GM21723 (cell line): ENCODE data around the gene SOX11.

Source experiments
- ATAC-seq: cut with Tn5 transposase; IDR thresholded peaks from one replicate; pipeline ENCODE4 v1.9.1; 2021; ENCODE audit warnings: mild to moderate bottlenecking, moderate library complexity; ENCODE audit not compliant: unreplicated experiment

Gene SOX11

GRCh38 chr2:5691221-5691984 lies 781 bp upstream of the SOX11 start:
- no peak for ATAC-seq

DNA sequence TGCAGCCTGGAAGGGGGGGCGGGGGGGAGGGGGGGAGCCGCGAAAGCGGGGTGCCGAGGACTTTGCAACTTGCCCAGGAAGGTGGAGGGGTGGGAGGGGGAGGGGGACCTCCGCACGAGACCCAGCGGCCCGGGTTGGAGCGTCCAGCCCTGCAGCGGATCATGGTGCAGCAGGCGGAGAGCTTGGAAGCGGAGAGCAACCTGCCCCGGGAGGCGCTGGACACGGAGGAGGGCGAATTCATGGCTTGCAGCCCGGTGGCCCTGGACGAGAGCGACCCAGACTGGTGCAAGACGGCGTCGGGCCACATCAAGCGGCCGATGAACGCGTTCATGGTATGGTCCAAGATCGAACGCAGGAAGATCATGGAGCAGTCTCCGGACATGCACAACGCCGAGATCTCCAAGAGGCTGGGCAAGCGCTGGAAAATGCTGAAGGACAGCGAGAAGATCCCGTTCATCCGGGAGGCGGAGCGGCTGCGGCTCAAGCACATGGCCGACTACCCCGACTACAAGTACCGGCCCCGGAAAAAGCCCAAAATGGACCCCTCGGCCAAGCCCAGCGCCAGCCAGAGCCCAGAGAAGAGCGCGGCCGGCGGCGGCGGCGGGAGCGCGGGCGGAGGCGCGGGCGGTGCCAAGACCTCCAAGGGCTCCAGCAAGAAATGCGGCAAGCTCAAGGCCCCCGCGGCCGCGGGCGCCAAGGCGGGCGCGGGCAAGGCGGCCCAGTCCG lies 540 bp downstream of the SOX11 start:
- ATAC-seq = no peak

GRCh38 chr2:5693287-5694201 lies 1.4 kb downstream of the SOX11 start:
- no peak for ATAC-seq

DNA sequence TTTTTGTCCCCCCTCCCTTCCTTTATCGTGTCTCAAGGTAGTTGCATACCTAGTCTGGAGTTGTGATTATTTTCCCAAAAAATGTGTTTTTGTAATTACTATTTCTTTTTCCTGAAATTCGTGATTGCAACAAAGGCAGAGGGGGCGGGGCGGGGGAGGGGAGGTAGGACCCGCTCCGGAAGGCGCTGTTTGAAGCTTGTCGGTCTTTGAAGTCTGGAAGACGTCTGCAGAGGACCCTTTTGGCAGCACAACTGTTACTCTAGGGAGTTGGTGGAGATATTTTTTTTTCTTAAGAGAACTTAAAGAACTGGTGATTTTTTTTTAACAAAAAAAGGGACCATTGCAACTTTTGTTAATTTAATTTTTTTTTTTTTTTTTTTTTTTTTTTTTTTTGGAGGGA lies 2.1 kb downstream of the SOX11 start:
- no peak for ATAC-seq

DNA sequence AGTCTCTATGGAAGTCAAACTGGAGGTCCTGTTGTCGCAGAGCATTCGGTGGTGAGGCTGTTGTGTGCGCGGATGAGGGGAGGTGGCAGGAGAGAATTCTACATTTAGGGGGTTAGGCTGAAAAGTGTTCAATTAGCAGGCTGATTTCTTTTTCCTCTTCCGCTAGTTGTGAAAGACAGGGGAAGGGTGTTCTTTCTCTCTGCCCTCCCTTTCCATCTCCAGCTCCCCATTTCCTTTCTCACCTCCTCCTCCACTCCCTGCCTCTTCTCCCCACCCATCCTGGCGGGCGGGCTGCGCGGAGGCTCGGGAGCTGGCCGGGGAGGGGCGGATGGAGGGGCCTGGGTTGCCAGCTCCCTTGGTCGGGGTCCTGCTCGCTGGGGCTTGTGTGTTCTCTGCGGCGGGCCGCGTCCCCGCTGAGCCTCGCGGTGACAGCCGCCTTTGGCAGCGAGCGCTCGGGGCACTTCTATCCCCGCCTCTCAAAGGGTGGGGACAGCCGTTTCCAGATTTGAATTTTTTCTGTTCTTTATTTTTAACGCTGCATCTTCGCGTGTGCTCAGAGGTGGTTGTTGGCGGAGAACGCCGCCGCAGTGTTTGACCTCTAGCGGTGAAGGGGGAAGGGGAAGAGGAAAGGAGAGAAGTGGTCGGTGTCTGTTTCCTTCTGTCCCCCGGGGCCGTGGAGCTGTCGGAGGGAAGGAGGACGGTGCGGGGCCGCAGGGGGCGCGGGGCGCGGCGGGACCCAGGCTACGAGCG lies 3.6 kb downstream of the SOX11 start:
- ATAC-seq = no peak

- ATAC-seq = no peak
Measured at GRCh38 chr2:5696404-5696944, 4.3 kb downstream of the SOX11 start.

DNA sequence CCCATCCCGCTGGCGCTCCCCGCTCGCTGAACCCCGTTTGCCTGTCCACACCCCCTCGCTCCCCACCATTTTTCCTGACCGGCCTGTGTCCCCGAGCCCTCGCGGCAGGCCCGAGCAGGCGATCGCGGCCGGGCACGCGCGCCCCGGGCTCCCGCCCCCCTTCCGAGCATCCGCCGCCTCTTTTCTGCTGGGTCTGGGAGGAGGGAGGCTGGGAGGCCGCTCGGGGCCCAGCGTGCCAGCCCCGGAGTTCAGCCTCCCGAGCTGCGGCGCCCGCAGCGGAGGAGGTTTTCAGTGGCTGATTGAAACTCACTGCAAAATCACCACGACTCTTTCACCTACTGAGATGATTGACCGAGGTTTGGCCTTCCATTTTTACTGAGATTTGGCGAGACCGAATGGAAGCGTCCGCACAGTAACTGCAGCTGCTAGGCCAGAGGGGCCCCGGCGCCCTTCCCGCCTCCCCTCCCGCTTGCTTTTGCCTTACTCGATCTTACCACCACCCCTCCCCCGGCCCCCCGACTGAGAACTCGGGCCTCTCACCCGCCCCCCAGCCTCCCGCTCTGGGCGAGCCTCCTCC lies 4.8 kb downstream of the SOX11 start:
- ATAC-seq = no peak

DNA sequence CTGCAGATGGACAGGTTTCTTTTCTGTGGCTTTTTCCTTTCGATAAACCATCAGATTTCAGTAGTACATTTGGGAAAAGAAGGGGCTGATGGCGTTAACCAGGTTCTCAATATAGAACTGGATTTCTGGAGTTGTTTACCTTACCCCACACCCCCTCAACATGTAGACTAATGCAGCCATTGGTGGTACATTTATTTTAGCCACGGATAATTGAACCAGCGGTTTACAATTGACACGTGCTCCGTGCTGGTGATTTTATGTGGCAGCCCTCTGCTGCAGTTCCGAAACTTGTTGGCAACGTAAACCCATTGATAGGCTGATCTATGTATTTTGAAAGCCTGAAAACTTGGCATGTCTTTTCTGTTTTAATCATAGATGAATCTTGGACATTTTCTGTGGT lies 5.4 kb downstream of the SOX11 start:
- ATAC-seq = no peak

DNA sequence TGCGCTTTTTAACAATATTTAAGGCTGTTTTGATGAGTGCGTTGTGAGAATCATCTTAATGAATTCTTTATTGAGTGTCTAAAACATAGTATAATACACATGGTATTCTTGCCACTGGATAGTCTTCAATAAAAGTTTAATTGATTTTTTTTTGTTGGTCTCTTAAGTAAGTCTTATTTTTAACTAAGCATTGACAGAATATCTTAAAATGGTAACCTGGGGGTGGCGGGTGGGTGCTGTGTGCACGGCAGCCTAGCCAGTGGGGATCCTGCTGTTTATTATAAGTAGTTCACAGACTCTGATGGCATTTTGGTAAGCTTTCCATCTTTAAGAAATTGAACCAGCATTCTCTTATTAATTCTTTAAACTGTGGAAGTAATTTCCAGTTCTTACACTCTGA lies 6.0 kb downstream of the SOX11 start:
- no peak for ATAC-seq

DNA sequence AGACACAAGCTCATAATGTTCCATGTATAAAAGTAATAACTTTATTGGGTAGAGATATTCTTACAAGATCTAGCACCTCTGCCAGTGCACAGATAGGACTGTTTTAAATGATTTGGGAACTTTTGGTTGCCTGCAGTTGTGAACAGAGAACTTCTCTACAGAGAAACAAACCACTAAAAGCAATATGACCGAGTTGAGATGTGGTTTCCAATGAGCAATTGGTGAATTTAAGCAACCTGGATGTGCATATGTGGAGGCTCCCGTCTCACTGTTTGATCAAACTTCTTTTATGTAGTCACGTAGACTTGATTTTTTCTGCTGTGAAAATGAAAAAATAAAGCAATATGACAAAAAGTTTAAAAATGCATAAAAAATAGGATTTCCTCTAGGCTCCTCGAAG lies 7.8 kb downstream of the SOX11 start:
- ATAC-seq = no peak

GRCh38 chr2:5700551-5700950 lies 8.4 kb downstream of the SOX11 start:
- no peak for ATAC-seq

DNA sequence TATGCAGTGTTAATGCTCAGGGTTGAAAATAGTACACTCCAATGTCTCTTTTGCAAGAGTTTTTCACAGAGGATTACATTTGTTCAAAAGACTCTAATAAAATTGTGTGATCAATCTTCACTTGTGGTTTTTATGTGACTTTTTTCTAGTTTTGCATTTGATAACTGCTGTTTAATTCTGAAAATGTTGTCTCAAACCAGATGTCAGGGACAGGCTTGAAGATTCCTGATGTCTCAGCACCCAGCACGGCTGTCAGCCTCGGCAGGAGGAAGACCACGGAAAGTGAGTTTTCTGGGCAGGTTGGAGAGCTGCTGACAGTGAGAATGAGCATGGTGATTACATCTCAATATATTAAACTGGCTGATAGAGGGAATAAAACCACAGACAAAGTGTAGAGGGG lies 9.1 kb downstream of the SOX11 start:
- no peak for ATAC-seq

- ATAC-seq = no peak
Measured at GRCh38 chr2:5703166-5703565, 11.0 kb downstream of the SOX11 start.

GRCh38 chr2:5705490-5705889 lies 13.3 kb downstream of the SOX11 start:
- no peak for ATAC-seq

DNA sequence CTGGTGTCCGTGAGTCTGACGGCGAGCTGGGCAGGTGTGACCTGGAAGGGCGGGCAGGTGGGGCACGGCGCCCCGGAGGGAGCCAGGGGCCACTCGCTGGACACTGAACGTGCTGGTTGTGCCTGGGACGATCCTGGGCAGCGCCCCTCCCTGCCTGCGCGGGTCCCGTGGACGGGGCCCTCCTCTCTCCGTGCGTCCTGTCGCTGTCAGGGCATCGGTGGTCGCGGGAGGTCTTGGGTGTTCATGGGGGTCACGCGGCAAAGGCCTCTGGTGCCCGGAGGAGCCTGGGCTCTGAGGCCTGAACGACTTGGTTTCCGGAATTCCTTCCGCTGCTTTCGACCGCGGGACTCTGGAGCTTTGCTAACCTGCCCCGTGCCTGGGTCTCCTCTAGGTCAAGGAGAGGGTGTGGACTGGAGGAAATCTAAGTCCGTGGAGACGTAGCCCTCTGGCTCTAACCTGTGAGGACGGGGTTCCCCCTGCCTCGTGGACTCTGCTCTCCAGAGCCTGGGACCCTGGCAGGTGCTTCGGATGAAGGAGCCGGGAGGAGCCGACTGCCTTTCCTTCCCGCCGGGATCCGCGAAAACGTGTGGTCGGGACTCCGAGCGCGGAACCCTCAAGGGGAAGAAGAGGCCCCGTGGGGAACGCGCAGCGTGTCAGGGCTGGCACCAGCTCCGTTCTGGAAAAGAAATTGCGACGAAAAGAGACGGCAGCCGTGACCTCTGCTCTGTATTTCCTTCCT lies 14.7 kb downstream of the SOX11 start:
- no peak for ATAC-seq

DNA sequence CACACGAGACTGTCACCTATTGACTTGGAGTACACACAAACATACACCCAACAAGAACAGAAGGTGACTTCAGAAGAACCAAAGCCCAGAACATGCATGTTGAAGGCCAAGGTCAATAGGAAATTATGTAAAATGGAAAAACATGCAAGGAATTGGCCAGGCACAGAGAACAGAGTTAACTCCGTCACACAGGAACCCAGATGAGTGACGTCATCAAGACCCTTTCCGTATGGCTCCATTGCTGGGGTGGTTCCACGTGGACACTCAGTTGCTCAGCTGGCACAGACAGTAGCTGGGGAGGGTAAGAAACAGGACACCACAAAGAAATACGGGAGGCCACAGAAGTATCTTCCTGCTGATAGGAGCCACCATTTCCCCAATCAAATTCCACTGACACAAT lies 18.4 kb downstream of the SOX11 start:
- no peak for ATAC-seq

DNA sequence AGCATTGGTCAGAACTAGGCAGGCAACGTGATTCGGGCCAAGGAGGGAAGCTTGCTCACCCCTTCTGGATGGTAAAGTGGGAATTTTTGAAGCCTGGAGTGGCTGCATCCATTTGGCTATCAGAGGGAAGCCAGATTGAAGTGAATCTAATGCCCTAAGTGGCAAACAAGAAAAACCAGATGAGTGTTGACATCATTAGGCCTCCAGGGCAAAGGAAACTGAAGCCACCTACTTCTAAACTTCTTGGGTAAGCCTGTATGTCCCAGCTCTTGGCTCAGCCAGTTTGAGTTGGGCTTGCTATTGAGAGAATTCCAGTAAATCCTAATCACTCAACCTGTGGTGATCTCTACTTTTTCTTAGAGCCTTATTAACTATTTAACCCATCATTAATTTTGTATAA lies 20.9 kb downstream of the SOX11 start:
- no peak for ATAC-seq

DNA sequence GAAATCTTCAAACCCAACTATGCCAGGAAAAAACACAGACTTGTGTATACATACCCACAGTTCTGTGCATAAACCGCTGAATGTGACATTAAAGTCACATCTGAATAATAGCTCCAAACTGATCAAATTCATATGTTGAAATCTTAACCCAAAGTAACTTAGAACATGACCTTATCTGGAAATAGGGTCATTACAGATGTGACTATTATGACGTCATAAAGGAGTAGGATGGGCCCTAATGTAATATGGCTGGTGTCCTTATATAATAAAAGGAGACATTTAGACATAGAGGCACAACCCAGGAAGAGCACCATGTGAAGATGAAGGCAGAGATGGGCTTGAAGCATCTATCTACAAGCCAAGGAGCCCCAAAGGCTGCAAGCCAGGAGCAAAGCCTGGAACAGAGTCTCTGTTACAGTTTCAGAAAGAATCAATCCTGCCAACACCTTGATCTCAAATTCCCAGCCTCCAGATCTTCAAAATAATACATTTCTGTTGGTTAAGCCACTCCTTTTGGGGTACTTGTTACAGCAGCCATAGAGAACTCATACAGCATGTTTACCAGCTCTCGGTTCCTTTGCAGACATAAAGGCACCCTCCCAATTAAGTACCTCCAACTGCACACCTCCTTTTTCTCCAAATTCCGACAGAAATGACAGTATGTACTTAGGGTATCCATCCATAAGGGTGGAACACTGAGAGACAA lies 27.6 kb downstream of the SOX11 start:
- no peak for ATAC-seq

DNA sequence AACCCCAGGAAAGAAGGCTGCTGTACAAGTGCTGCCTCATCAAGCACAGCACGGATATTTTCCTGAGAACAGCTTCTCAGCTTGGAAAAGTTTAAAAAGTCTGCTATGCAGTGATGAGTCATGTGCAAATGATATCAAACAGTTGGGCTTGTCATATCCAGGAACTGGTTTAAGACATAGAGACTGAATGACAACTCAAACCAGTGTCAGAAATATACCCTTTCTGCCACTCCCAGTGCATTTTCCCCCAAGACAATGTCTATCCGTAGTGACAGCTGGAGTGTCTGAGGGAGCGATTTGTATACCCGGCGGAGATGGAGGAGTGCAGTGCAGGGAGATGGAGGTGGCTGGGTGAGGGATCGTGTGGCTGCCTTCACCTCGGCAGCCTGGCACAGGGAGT lies 28.2 kb downstream of the SOX11 start:
- no peak for ATAC-seq
